Tibial nerve (tissue), 4 donors: ENCODE data around the gene SLC16A2. TPM values are rescaled to one million over a fixed set of nuclear protein-coding genes. Genes with fewer than 3 reads are reported as not detected.

Source experiments
- DNase-seq, 2 donors: peaks; one replicate each; pipeline ENCODE4 v3.0.0-alpha.2; 2019; ENCODE audit warnings: low spot score in 2 of 2
- H3K27ac ChIP-seq, 4 donors: fragments of 200-600 bp; sonication (generic) in 3 of 4; one replicate each; pipeline ENCODE4 v1.5.1; 2017 to 2019; ENCODE audit warnings: mild to moderate bottlenecking in 1 of 4
- H3K27me3 ChIP-seq, 2 donors: fragments of 200-600 bp; sonication (generic) in 1 of 2; one replicate each; pipeline versions ENCODE4 v1.5.1 to v1.6.0; 2017 to 2019
- H3K36me3 ChIP-seq, 3 donors: fragments of 200-600 bp; sonication (generic); one replicate each; pipeline ENCODE4 v1.5.1; 2018 to 2019
- H3K4me1 ChIP-seq, 4 donors: fragments of 200-600 bp; sonication (generic) in 3 of 4; one replicate each; pipeline ENCODE4 v1.5.1; 2017 to 2019
- H3K4me3 ChIP-seq, 4 donors: fragments of 200-600 bp; sonication (generic) in 3 of 4; one replicate each; pipeline ENCODE4 v1.5.1; 2017 to 2019; ENCODE audit warnings: mild to moderate bottlenecking in 1 of 4, moderate library complexity in 1 of 4
- H3K9me3 ChIP-seq, 4 donors: fragments of 200-600 bp; sonication (generic) in 3 of 4; one replicate each; pipeline ENCODE4 v1.5.1; 2017 to 2019
- EP300 ChIP-seq, 2 donors: sonication (generic); formaldehyde crosslinking; IDR thresholded peaks; one replicate each; pipeline ENCODE4 v1.6.1; 2017; ENCODE audit warnings: antibody characterized with exemption in 2 of 2, mild to moderate bottlenecking in 1 of 2
- POLR2A ChIP-seq, 2 donors: fragments of 450-650 bp; IDR thresholded peaks; one replicate each; pipeline ENCODE4 v1.6.1; 2017; ENCODE audit warnings: antibody characterized with exemption in 2 of 2, mild to moderate bottlenecking in 2 of 2, moderate library complexity in 2 of 2
- WGBS, 2 donors: methylation state at CpG; one replicate each; pipeline ENCODE4 v1.1.5; 2018; 5-methylcytosine and 5-hydroxymethylcytosine counted together
- total RNA-seq, 4 donors: library from RNA; depleted of rRNA; stranded (reverse); fragments of >200 nt; gene quantifications; one replicate each; pipeline ENCODE4 v1.1.0, GENCODE V29; 2016
- TF ChIP-seq, protein P1 (sequence below), 5 experiments: fragments of 200-600 bp in 3 of 5; fragments of 450-650 bp in 2 of 5; sonication (generic) in 3 of 5; IDR thresholded peaks; one replicate each; pipeline ENCODE4 v1.5.1; 2016 to 2019; ENCODE audit warnings: antibody characterized with exemption in 5 of 5, mild to moderate bottlenecking in 3 of 5, moderate library complexity in 2 of 5

SLC16A2 gene
- total RNA-seq, 4 donors from 2014 or later: 9.2 to 13.3 (median 10.8) TPM

DNA sequence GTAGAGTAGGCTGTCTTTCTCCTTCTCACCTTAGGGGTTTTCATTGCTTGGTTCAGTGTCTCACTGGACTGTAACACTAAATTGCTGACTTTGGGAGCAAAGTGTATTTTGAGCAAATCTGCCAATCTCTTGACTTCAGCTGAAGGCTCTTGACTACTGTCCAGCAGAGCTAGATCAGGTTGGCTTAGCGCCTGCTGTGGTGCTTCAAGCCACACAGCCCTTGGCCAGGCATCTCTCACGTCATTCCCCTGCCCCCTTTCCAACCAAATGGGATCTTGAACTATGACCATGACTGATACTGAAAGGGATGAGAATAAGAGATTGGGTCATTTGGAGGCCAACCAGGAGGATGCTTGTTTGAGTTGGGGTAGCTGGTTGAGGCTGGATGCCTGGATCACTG is 4.8 kb downstream of the SLC16A2 start:
- DNase-seq: no peak
- 52 to 69% methylated on average over 2 of the region's 2 CpGs for WGBS, 2 donors
- peaks cover 0 to 26% of the 10 kb centered on the region in 2 donors for H3K27me3 ChIP-seq
- peaks cover 0 to 10% (median 0%) of the 10 kb centered on the region in 4 donors for H3K4me1 ChIP-seq
- no peaks in the 10 kb centered on the region for H3K36me3 ChIP-seq
- H3K4me3 ChIP-seq: no peak overlapping the region
- no peak overlapping the region for H3K27ac ChIP-seq
- no peaks in the 10 kb centered on the region for H3K9me3 ChIP-seq
- TF ChIP-seq, protein P1, sequence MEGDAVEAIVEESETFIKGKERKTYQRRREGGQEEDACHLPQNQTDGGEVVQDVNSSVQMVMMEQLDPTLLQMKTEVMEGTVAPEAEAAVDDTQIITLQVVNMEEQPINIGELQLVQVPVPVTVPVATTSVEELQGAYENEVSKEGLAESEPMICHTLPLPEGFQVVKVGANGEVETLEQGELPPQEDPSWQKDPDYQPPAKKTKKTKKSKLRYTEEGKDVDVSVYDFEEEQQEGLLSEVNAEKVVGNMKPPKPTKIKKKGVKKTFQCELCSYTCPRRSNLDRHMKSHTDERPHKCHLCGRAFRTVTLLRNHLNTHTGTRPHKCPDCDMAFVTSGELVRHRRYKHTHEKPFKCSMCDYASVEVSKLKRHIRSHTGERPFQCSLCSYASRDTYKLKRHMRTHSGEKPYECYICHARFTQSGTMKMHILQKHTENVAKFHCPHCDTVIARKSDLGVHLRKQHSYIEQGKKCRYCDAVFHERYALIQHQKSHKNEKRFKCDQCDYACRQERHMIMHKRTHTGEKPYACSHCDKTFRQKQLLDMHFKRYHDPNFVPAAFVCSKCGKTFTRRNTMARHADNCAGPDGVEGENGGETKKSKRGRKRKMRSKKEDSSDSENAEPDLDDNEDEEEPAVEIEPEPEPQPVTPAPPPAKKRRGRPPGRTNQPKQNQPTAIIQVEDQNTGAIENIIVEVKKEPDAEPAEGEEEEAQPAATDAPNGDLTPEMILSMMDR (IDR thresholded peaks at IDR 0.05): no peak
- TF ChIP-seq EP300 (IDR thresholded peaks at IDR 0.05): no peak
- TF ChIP-seq POLR2A (IDR thresholded peaks at IDR 0.05): no peak

DNA sequence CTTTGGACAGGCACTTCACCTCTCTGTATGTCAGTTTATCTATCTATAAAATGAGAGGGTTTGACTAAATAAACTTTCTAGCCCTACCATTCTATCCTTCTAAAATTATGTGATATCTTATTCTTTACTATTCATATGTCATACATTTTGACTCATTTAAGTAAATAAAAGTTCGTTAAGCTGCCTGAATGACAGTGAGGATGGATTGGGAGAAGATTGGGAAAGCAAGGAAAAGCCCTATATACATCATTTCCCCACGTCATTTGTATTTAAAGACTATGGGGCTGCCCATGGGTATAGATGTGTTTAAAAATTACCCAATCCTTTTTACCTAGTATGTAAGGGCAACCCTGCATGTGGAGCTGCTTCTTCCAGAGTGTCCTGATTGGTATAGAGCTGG is 5.3 kb downstream of the SLC16A2 start:
- TF ChIP-seq POLR2A (IDR thresholded peaks at IDR 0.05) (no peak), EP300 (IDR thresholded peaks at IDR 0.05) (no peak)
- TF ChIP-seq, protein P1 (IDR thresholded peaks at IDR 0.05): no peak
- no peak for DNase-seq
- Histone ChIP-seq H3K27ac (no peak overlapping the region), H3K9me3 (no peaks in the 10 kb centered on the region), H3K27me3 (peaks cover 0 to 26% of the 10 kb centered on the region in 2 donors), H3K4me3 (no peak overlapping the region), H3K4me1 (peaks cover 0 to 10% (median 0%) of the 10 kb centered on the region in 4 donors), H3K36me3 (no peaks in the 10 kb centered on the region)
- 57 to 91% methylated on average over 2 of the region's 2 CpGs for WGBS, 2 donors

DNA sequence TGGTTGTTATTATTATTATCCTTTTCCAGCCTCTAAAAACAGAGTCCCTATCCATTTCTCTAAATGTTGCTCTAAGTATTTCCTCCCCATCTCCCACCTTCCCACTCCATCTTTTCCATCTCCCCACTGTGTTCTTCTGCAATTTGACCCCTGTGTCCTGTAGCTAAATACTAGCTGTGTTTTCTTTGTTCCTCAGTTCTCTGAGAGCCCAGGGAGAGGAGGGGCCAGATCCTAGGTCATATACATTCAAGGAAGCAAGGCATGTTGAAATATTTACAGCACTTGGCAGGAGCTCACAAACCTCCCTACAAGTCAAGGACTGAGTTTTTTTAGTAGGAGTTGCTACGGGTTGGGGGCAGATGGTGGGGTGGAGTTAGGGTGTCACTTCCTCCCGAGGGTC is 10.5 kb downstream of the SLC16A2 start:
- H3K9me3 ChIP-seq: no peaks in the 10 kb centered on the region
- TF ChIP-seq, protein P1 (IDR thresholded peaks at IDR 0.05): no peak
- TF ChIP-seq POLR2A (IDR thresholded peaks at IDR 0.05) (no peak), EP300 (IDR thresholded peaks at IDR 0.05) (no peak)
- WGBS, 2 donors: 11 to 53% methylated on average over 2 of the region's 2 CpGs
- H3K4me3 ChIP-seq: no peak overlapping the region
- no peaks in the 10 kb centered on the region for H3K4me1 ChIP-seq
- peaks cover 0 to 10% of the 10 kb centered on the region in 2 donors for H3K27me3 ChIP-seq
- H3K27ac ChIP-seq: no peak overlapping the region
- no peak for DNase-seq
- no peaks in the 10 kb centered on the region for H3K36me3 ChIP-seq

DNA sequence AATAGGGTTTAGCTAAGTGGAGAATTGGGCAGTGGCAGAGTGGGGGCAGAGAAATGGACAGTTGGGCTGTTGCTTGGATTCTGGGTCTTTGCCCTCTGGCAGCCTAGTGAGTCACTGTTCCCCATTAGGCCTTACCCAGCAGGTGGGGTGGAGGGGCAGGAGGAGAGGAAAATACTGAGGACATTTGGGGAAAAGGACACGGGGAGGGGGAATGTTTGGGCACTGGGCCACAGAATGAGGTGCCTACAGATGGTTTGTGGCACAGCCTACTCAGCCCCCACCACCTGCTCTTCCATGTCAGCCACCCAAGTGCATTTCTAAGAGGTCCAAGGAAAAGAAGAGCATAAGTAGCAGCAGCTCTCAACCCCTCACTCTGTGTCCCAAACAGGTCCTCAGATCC is 13.0 kb downstream of the SLC16A2 start:
- no peak overlapping the region for H3K4me3 ChIP-seq
- DNase-seq: no peak
- 75 to 86% methylated on average over 1 of the region's 1 CpG for WGBS, 2 donors
- H3K4me1 ChIP-seq: no peaks in the 10 kb centered on the region
- no peaks in the 10 kb centered on the region for H3K36me3 ChIP-seq
- no peak overlapping the region for H3K27ac ChIP-seq
- TF ChIP-seq POLR2A (IDR thresholded peaks at IDR 0.05) (no peak), EP300 (IDR thresholded peaks at IDR 0.05) (no peak)
- TF ChIP-seq, protein P1 (IDR thresholded peaks at IDR 0.05): no peak
- no peaks in the 10 kb centered on the region for H3K9me3 ChIP-seq
- peaks cover 0 to 4% of the 10 kb centered on the region in 2 donors for H3K27me3 ChIP-seq

DNA sequence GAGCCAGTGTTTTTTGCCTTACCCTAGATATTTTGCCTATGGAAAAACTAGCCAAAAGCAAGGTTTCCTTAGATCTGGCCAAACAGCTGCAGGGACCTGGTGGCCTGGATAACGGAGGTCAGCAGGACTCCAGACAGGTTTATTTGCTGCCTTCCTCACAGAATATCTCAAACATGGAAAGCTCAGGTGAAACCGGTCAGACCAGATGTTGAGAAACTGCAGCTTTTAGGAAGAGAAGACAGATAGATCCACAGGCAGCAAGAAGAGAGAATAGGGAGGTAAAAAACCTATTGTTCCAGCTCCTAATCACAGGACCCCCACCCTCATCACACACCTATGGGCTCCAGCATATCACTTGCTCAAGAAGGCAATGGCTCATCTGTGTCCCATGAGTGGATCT is 16.2 kb downstream of the SLC16A2 start:
- DNase-seq: no peak
- no peak overlapping the region for H3K4me3 ChIP-seq
- 77 to 100% methylated on average over 2 of the region's 2 CpGs for WGBS, 2 donors
- no peak overlapping the region for H3K27ac ChIP-seq
- H3K9me3 ChIP-seq: no peaks in the 10 kb centered on the region
- no peak for TF ChIP-seq POLR2A (IDR thresholded peaks at IDR 0.05)
- TF ChIP-seq, protein P1 (IDR thresholded peaks at IDR 0.05): no peak
- peaks cover 0 to 11% of the 10 kb centered on the region in 2 donors for H3K27me3 ChIP-seq
- H3K4me1 ChIP-seq: no peaks in the 10 kb centered on the region
- no peaks in the 10 kb centered on the region for H3K36me3 ChIP-seq
